HEK293T (cell line): ENCODE data around the gene SDC3.

Source experiments
- CTCF ChIA-PET: fragments of 350-600 bp; formaldehyde crosslinking; extraction: SDS; loops from one replicate; lab custom pipeline; 2021; ENCODE audit warnings: antibody characterized with exemption, inconsistent platforms; lab: Yijun Ruan, JAX
- POLR2A ChIA-PET: fragments of 350-600 bp; formaldehyde crosslinking; extraction: SDS; loops from one replicate; lab custom pipeline; 2020; ENCODE audit warnings: antibody characterized with exemption, inconsistent platforms; lab: Yijun Ruan, JAX
- DNase-seq: peaks from one replicate; pipeline ENCODE4 v3.0.0; 2012; ENCODE audit warnings: mixed read lengths; ENCODE audit errors: extremely low spot score
- ARNT ChIP-seq: fragments of 450-650 bp; IDR thresholded peaks from 2 replicates; pipeline ENCODE4 v1.6.1; 2017; ENCODE audit warnings: mild to moderate bottlenecking
- BHLHE40 ChIP-seq: fragments of 450-650 bp; IDR thresholded peaks from 2 replicates; pipeline ENCODE4 v1.6.1; 2016; ENCODE audit warnings: mild to moderate bottlenecking, moderate library complexity, borderline replicate concordance
- CTBP1 ChIP-seq: fragments of 450-650 bp; IDR thresholded peaks from 2 replicates; pipeline ENCODE4 v1.6.1; 2016; ENCODE audit warnings: borderline replicate concordance
- ELF4 ChIP-seq: fragments of 450-650 bp; IDR thresholded peaks from 2 replicates; pipeline ENCODE4 v1.6.1; 2017; ENCODE audit warnings: antibody characterized with exemption
- FOXA1 ChIP-seq: fragments of 450-650 bp; IDR thresholded peaks from 2 replicates; pipeline ENCODE4 v1.6.1; 2016; ENCODE audit warnings: mild to moderate bottlenecking
- FOXK2 ChIP-seq: fragments of 450-650 bp; IDR thresholded peaks from 2 replicates; pipeline ENCODE4 v1.6.1; 2016; ENCODE audit warnings: mild to moderate bottlenecking
- FOXM1 ChIP-seq: fragments of 450-650 bp; IDR thresholded peaks from 2 replicates; pipeline ENCODE4 v1.6.1; 2017; ENCODE audit warnings: mild to moderate bottlenecking, borderline replicate concordance
- HDGF ChIP-seq: fragments of 450-650 bp; IDR thresholded peaks from 2 replicates; pipeline ENCODE4 v1.6.1; 2017; ENCODE audit warnings: antibody characterized with exemption, borderline replicate concordance
- L3MBTL2 ChIP-seq: fragments of 450-650 bp; conservative IDR thresholded peaks from 2 replicates; pipeline ENCODE4 v1.6.1; 2016; ENCODE audit warnings: mild to moderate bottlenecking
- LEF1 ChIP-seq: fragments of 450-650 bp; IDR thresholded peaks from 2 replicates; pipeline ENCODE4 v1.6.1; 2017; ENCODE audit warnings: mild to moderate bottlenecking, borderline replicate concordance
- NFRKB ChIP-seq: fragments of 450-650 bp; IDR thresholded peaks from 2 replicates; pipeline ENCODE4 v1.6.1; 2016; ENCODE audit warnings: mild to moderate bottlenecking, moderate library complexity
- PKNOX1 ChIP-seq: fragments of 450-650 bp; IDR thresholded peaks from 2 replicates; pipeline ENCODE4 v1.6.1; 2016
- SP1 ChIP-seq: fragments of 450-650 bp; IDR thresholded peaks from 2 replicates; pipeline ENCODE4 v1.6.1; 2017
- SUZ12 ChIP-seq: fragments of 450-650 bp; IDR thresholded peaks from 2 replicates; pipeline ENCODE4 v1.6.1; 2016; ENCODE audit warnings: mild to moderate bottlenecking
- TARDBP ChIP-seq: fragments of 450-650 bp; IDR thresholded peaks from 2 replicates; pipeline ENCODE4 v1.6.1; 2016
- ZNF384 ChIP-seq: fragments of 450-650 bp; IDR thresholded peaks from 2 replicates; pipeline ENCODE4 v1.6.1; 2016

Gene SDC3

GRCh38 chr1:30878559-30878958 is 30.0 kb downstream of the SDC3 start:
- DNase-seq: no peak
- CTCF ChIA-PET: no interaction called here
- POLR2A ChIA-PET: no interaction called here
- TF ChIP-seq ELF4 (no peak), SUZ12 (no peak), FOXA1 (no peak), L3MBTL2 (no peak), CTBP1 (no peak), PKNOX1 (no peak), BHLHE40 (no peak), FOXK2 (no peak), SP1 (no peak), NFRKB (no peak), HDGF (no peak), ARNT (no peak), TARDBP (no peak), FOXM1 (no peak), ZNF384 (no peak), LEF1 (no peak)

- ChIA-PET CTCF (no interaction called here), POLR2A (no interaction called here)
- DNase-seq: no peak
- TF ChIP-seq FOXM1 (no peak), CTBP1 (no peak), ARNT (no peak), PKNOX1 (no peak), FOXA1 (no peak), ZNF384 (no peak), ELF4 (no peak), TARDBP (no peak), SUZ12 (no peak), NFRKB (no peak), SP1 (no peak)
These were observed 30.5 kb downstream of the SDC3 start for GRCh38 chr1:30878016-30878415.

GRCh38 chr1:30877205-30877912 is 31.2 kb downstream of the SDC3 start:
- ChIA-PET POLR2A (no interaction called here), CTCF (no interaction called here)
- no peak for DNase-seq
- TF ChIP-seq FOXA1: no peak
- TF ChIP-seq LEF1: no peak
- TF ChIP-seq SUZ12: no peak
- no peak for TF ChIP-seq ARNT
- TF ChIP-seq ZNF384: no peak
- no peak for TF ChIP-seq SP1
- no peak for TF ChIP-seq HDGF
- TF ChIP-seq TARDBP: no peak
- no peak for TF ChIP-seq NFRKB
- TF ChIP-seq ELF4: no peak
- no peak for TF ChIP-seq FOXK2
- no peak for TF ChIP-seq L3MBTL2
- no peak for TF ChIP-seq BHLHE40
- TF ChIP-seq PKNOX1: no peak
- TF ChIP-seq CTBP1: no peak

- ChIA-PET POLR2A (no interaction called here), CTCF (no interaction called here)
- TF ChIP-seq HDGF (no peak), NFRKB (no peak), PKNOX1 (no peak), SP1 (no peak), CTBP1 (no peak), ZNF384 (no peak), FOXA1 (no peak), FOXK2 (no peak), LEF1 (no peak), SUZ12 (no peak), BHLHE40 (no peak)
- no peak for DNase-seq
These were observed 31.9 kb downstream of the SDC3 start for GRCh38 chr1:30876451-30877204.

- CTCF ChIA-PET: no interaction called here
- TF ChIP-seq BHLHE40 (no peak), LEF1 (no peak), PKNOX1 (no peak), FOXK2 (no peak), ZNF384 (no peak), FOXA1 (no peak)
- DNase-seq: no peak
- POLR2A ChIA-PET: no interaction called here
These were observed 32.6 kb downstream of the SDC3 start for GRCh38 chr1:30875916-30876315.
